H1 (cell line): ENCODE measurements around the gene TWIST2. TPM values are rescaled to one million over a fixed set of nuclear protein-coding genes. Genes with fewer than 3 reads are reported as not detected.

Experiments used
- CTCF ChIA-PET: fragments of 300-600 bp; sonication (Branson Sonifier 250); formaldehyde crosslinking; loops from one replicate; lab custom pipeline; 2021; ENCODE audit not compliant: partially characterized antibody; lab: Charles Lee
- POLR2A ChIA-PET: fragments of 300-600 bp; sonication (Branson Sonifier 250); formaldehyde crosslinking; loops from one replicate; lab custom pipeline; 2021; ENCODE audit warnings: inconsistent platforms; ENCODE audit not compliant: partially characterized antibody; lab: Charles Lee
- DNase-seq, 2 experiments: peaks; one replicate each; pipeline versions ENCODE4 v3.0.0 to v3.0.0-alpha.2; 2010 to 2022; ENCODE audit warnings: low spot score in 2 of 2, low read depth in 1 of 2, mixed read lengths in 1 of 2
- FAIRE-seq: peaks from 2 replicates; lab custom pipeline; 2011; peaks lifted over from hg19 to GRCh38; lab: Jason Lieb, UNC
- H2AFZ ChIP-seq: 2 replicates; pipeline ENCODE4 v1.8.1; 2012; ENCODE audit warnings: low read length, inconsistent platforms
- H2AK5ac ChIP-seq: 2 replicates; pipeline ENCODE4 v1.6.1; 2013; ENCODE audit warnings: low read depth, low read length
- H2BK120ac ChIP-seq: replicated peaks from 2 replicates; pipeline ENCODE3; 2013; ENCODE audit warnings: low read depth, low read length, inconsistent platforms
- H2BK12ac ChIP-seq: 2 replicates; pipeline ENCODE4 v1.6.1; 2013; ENCODE audit warnings: low read depth, low read length
- H2BK15ac ChIP-seq: 2 replicates; pipeline ENCODE4 v1.6.1; 2013; ENCODE audit warnings: low read length
- H2BK20ac ChIP-seq: 2 replicates; pipeline ENCODE4 v1.6.1; 2013; ENCODE audit warnings: low read length
- H2BK5ac ChIP-seq: 2 replicates; pipeline ENCODE4 v1.6.1; 2013; ENCODE audit warnings: low read depth, low read length
- H3K14ac ChIP-seq: 2 replicates; pipeline ENCODE4 v1.6.1; 2013; ENCODE audit warnings: inconsistent platforms; ENCODE audit not compliant: insufficient read length
- H3K18ac ChIP-seq: 2 replicates; pipeline ENCODE4 v1.6.1; 2013; ENCODE audit warnings: low read length; ENCODE audit errors: extremely low read depth
- H3K23ac ChIP-seq: 2 replicates; pipeline ENCODE4 v1.6.1; 2013; ENCODE audit warnings: inconsistent platforms; ENCODE audit not compliant: insufficient read length
- H3K23me2 ChIP-seq: 2 replicates; pipeline ENCODE4 v1.6.1; 2013; ENCODE audit warnings: low read depth, low read length
- H3K27ac ChIP-seq: 2 replicates; pipeline ENCODE4 v1.6.1; 2011; ENCODE audit warnings: low read depth, low read length, inconsistent platforms
- H3K27me3 ChIP-seq, 4 experiments: replicated peaks in 1 of 4; 1 replicate in 1 of 4; 2 replicates in 3 of 4; pipeline versions ENCODE4 v1.6.1 to v1.8.1; 2011 to 2013; ENCODE audit warnings: low read length in 3 of 4, mild to moderate bottlenecking in 3 of 4, inconsistent platforms in 2 of 4, mixed read lengths in 2 of 4, moderate library complexity in 1 of 4; ENCODE audit not compliant: control insufficient read depth in 3 of 4, insufficient read depth in 3 of 4; ENCODE audit errors: extremely low read depth in 1 of 4
- H3K36me3 ChIP-seq, 4 experiments: 2 replicates each; pipeline versions ENCODE4 v1.6.1 to v1.8.1; 2011 to 2013; ENCODE audit warnings: mild to moderate bottlenecking in 4 of 4, low read length in 3 of 4, moderate library complexity in 2 of 4, control low read depth in 1 of 4, inconsistent platforms in 1 of 4; ENCODE audit not compliant: insufficient read depth in 4 of 4, control insufficient read depth in 2 of 4
- H3K4ac ChIP-seq: replicated peaks from 2 replicates; pipeline ENCODE3; 2013; ENCODE audit warnings: low read length, low read depth, mixed read lengths, inconsistent platforms; ENCODE audit not compliant: insufficient read length
- H3K4me1 ChIP-seq, 4 experiments: replicated peaks in 1 of 4; 1 replicate in 1 of 4; 2 replicates in 3 of 4; pipeline versions ENCODE4 v1.6.1 to v1.8.1; 2011 to 2013; ENCODE audit warnings: low read length in 3 of 4, inconsistent platforms in 2 of 4, mixed read lengths in 1 of 4; ENCODE audit not compliant: insufficient read depth in 4 of 4, control insufficient read depth in 3 of 4
- H3K4me2 ChIP-seq, 2 experiments: 2 replicates each; pipeline versions ENCODE4 v1.6.1 to v1.8.1; 2011 to 2013; ENCODE audit warnings: low read depth in 2 of 2, low read length in 2 of 2, control low read depth in 1 of 2, inconsistent platforms in 1 of 2, mild to moderate bottlenecking in 1 of 2; ENCODE audit not compliant: insufficient read depth in 1 of 2
- H3K4me3 ChIP-seq, 4 experiments: fragments of 200-600, 300-600 bp in 1 of 4; sonication (generic), shearing (Covaris generic), sonication (Bioruptor Twin) in 1 of 4; 2 replicates each; pipeline versions ENCODE4 v1.5.1 to v1.8.1; 2011 to 2016; ENCODE audit warnings: low read length in 4 of 4, low read depth in 3 of 4, control low read depth in 2 of 4, inconsistent platforms in 2 of 4, mild to moderate bottlenecking in 2 of 4, mixed read lengths in 1 of 4, moderate library complexity in 1 of 4; ENCODE audit not compliant: insufficient read depth in 2 of 4; ENCODE audit errors: extremely low read depth in 1 of 4
- H3K56ac ChIP-seq: replicated peaks from 2 replicates; pipeline ENCODE3; 2013; ENCODE audit warnings: low read depth, mild to moderate bottlenecking, mixed read lengths, low read length, inconsistent platforms; ENCODE audit not compliant: insufficient read length
- H3K79me1 ChIP-seq: 2 replicates; pipeline ENCODE4 v1.6.1; 2013; ENCODE audit warnings: low read depth, low read length, control low read depth
- H3K79me2 ChIP-seq, 2 experiments: 2 replicates each; pipeline versions ENCODE4 v1.6.1 to v1.8.1; 2012 to 2013; ENCODE audit warnings: low read length in 2 of 2, mild to moderate bottlenecking in 2 of 2, inconsistent platforms in 1 of 2; ENCODE audit not compliant: insufficient read depth in 2 of 2, control insufficient read depth in 1 of 2
- H3K9ac ChIP-seq, 4 experiments: replicated peaks in 1 of 4; 1 replicate in 1 of 4; 2 replicates in 3 of 4; pipeline versions ENCODE4 v1.6.1 to v1.8.1; 2011 to 2013; ENCODE audit warnings: low read depth in 3 of 4, low read length in 3 of 4, control low read depth in 2 of 4, mild to moderate bottlenecking in 2 of 4, moderate library complexity in 2 of 4, inconsistent platforms in 1 of 4; ENCODE audit errors: extremely low read depth in 1 of 4
- H3K9me3 ChIP-seq, 2 experiments: 2 replicates each; pipeline versions ENCODE4 v1.6.1 to v1.8.1; 2012 to 2013; ENCODE audit warnings: mild to moderate bottlenecking in 2 of 2, moderate library complexity in 2 of 2, control low read depth in 1 of 2, inconsistent platforms in 1 of 2, low read depth in 1 of 2, low read length in 1 of 2, mixed read lengths in 1 of 2; ENCODE audit not compliant: insufficient read depth in 2 of 2
- H4K20me1 ChIP-seq, 2 experiments: replicated peaks in 1 of 2; 2 replicates each; pipeline versions ENCODE3 to v1.8.1; 2011 to 2013; ENCODE audit warnings: inconsistent platforms in 2 of 2, low read length in 2 of 2, mild to moderate bottlenecking in 1 of 2; ENCODE audit not compliant: insufficient read depth in 2 of 2, control insufficient read depth in 1 of 2
- H4K5ac ChIP-seq: 2 replicates; pipeline ENCODE4 v1.6.1; 2013; ENCODE audit warnings: low read length, low read depth, mixed read lengths, inconsistent platforms; ENCODE audit not compliant: insufficient read length
- H4K8ac ChIP-seq: 2 replicates; pipeline ENCODE4 v1.8.0; 2013; ENCODE audit warnings: mild to moderate bottlenecking, moderate library complexity, low read length, inconsistent platforms; ENCODE audit not compliant: insufficient read depth; ENCODE audit errors: extremely low read depth
- H4K91ac ChIP-seq: replicated peaks from 2 replicates; pipeline ENCODE3; 2013; ENCODE audit warnings: low read length, mixed read lengths, inconsistent platforms; ENCODE audit not compliant: insufficient read length
- CTBP2 ChIP-seq: IDR thresholded peaks from 2 replicates; pipeline ENCODE4 v1.7.0; 2011; ENCODE audit warnings: borderline replicate concordance, mild to moderate bottlenecking, moderate library complexity, mixed read lengths, low read length; ENCODE audit not compliant: insufficient read depth, insufficient read length
- EP300 ChIP-seq, 2 experiments: IDR thresholded peaks; 1 replicate in 1 of 2; 2 replicates in 1 of 2; pipeline ENCODE4 v1.6.1; 2011 to 2012; ENCODE audit warnings: low read depth in 2 of 2, low read length in 2 of 2, mild to moderate bottlenecking in 2 of 2, borderline replicate concordance in 1 of 2, inconsistent platforms in 1 of 2, moderate library complexity in 1 of 2
- FOSL1 ChIP-seq: IDR thresholded peaks from 2 replicates; pipeline ENCODE4 v1.6.1; 2011; ENCODE audit warnings: mild to moderate bottlenecking, low read depth, low read length, moderate library complexity; ENCODE audit not compliant: insufficient read depth
- MAFK ChIP-seq: IDR thresholded peaks from 2 replicates; pipeline ENCODE4 v1.6.1; 2012; ENCODE audit warnings: low read depth, mild to moderate bottlenecking, improper control_type of control experiment, low read length
- RBBP5 ChIP-seq: IDR thresholded peaks from 2 replicates; pipeline ENCODE4 v1.7.1; 2012; ENCODE audit warnings: low read depth, mild to moderate bottlenecking, inconsistent platforms, low read length, moderate library complexity, borderline replicate concordance
- SP1 ChIP-seq: IDR thresholded peaks from 2 replicates; pipeline ENCODE4 v1.6.1; 2011; ENCODE audit warnings: low read depth, low read length
- TAF7 ChIP-seq: optimal IDR thresholded peaks from 2 replicates; pipeline ENCODE3; 2011; ENCODE audit warnings: low read depth, mild to moderate bottlenecking, inconsistent platforms, low read length, moderate library complexity, borderline replicate concordance
- WGBS, 2 experiments: shearing (Covaris generic) in 1 of 2; methylation state at CpG; one replicate each; pipeline versions ENCODE4 v1.1.6 to v1.1.7; 2013 to 2015; ENCODE audit warnings: low lambda C conversion rate in 2 of 2, mixed read lengths in 2 of 2, inconsistent platforms in 1 of 2, low coverage in 1 of 2, missing lambda C conversion rate in 1 of 2; ENCODE audit not compliant: insufficient replicate concordance in 2 of 2, insufficient coverage in 1 of 2, insufficient read length in 1 of 2; ENCODE audit errors: extremely low coverage in 1 of 2, missing lambda C conversion rate in 1 of 2; 5-methylcytosine and 5-hydroxymethylcytosine counted together
- polyA plus RNA-seq, 7 experiments: library from polyadenylated mRNA; depleted of rRNA in 3 of 7; stranded (reverse) in 5 of 7; unstranded in 2 of 7; fragments of >200 nt in 5 of 7; fragments of 200-250 nt in 2 of 7; gene quantifications; 1 replicate in 5 of 7; 2 replicates in 1 of 7; 4 replicates in 1 of 7; pipeline versions ENCODE4 v1.2.1 to v1.2.3, GENCODE V29; 2011 to 2013; ENCODE audit warnings: missing spikeins in 2 of 7, mixed read lengths in 2 of 7
- total RNA-seq: library from RNA; stranded (reverse); fragmentation: NEBNext Ultra II Directional; extraction: Animal tissue kit (Norgen Biotek cat#: 25700); gene quantifications from 2 replicates; pipeline ENCODE4 v1.2.1, GENCODE V29; 2021
- TF ChIP-seq, protein P1 (sequence below): IDR thresholded peaks from 2 replicates; pipeline ENCODE4 v1.6.1; 2012; ENCODE audit warnings: inconsistent platforms

Gene TWIST2
- total and polyA plus RNA-seq, 2 of the 8 experiments (the other 6 are each of a cell fraction or from before 2014, with no cell fraction given) = 2.6 to 4.3 TPM

DNA sequence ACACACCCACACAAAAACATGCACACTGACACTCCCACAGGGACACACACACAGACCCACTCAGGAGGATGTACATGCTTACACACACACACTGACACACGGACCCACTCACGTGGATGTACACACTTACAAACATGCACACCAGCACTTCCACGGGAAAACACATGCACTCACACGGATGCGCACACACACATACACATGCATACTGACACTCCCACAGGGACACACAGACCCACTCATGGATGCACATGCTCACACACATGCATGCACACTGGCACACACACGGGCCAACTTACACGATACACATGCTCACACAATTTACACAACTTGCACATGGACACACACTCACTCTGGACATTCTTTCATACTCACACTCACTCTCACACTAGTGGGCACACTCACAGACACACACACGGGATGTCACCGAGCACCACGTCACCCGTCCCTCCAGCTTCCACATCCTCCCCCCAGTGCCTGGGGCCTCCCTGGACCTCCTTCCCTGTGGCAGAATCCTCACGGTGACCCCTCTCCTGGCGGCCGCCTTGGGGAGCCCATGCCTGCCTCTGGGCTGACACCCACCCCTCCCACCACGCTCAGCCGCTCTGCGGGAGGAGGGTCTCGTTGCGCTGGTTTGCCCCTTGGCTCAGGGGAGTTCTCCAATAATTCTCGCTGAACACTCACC lies 58.5 kb downstream of the TWIST2 start:
- no peaks in the 10 kb centered on the region for H3K79me2 ChIP-seq
- no peak overlapping the region for H3K4me3 ChIP-seq
- no peaks in the 10 kb centered on the region for H3K79me1 ChIP-seq
- no peak overlapping the region for H3K14ac ChIP-seq
- TF ChIP-seq CTBP2 (no peak), EP300 (IDR thresholded peaks at IDR 0.05; ENCODE audit: borderline replicate concordance in 1 of 2, low read depth in 2 of 2, low read length in 2 of 2) (no peak), RBBP5 (no peak), MAFK (no peak), FOSL1 (no peak), SP1 (no peak), TAF7 (no peak)
- TF ChIP-seq, protein P1, sequence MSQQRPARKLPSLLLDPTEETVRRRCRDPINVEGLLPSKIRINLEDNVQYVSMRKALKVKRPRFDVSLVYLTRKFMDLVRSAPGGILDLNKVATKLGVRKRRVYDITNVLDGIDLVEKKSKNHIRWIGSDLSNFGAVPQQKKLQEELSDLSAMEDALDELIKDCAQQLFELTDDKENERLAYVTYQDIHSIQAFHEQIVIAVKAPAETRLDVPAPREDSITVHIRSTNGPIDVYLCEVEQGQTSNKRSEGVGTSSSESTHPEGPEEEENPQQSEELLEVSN = no peak
- WGBS, 2 experiments = 91% methylated on average over 20 of the region's 20 CpGs; no CpG with 5 or more reads in 1 of the 2 experiments
- H2BK20ac ChIP-seq = no peak overlapping the region
- no peak overlapping the region for H3K18ac ChIP-seq
- no peak overlapping the region; the same call in 1 of the 2 replicates for H2AK5ac ChIP-seq
- H3K4me2 ChIP-seq = no peak overlapping the region
- ChIA-PET CTCF (no interaction called here), POLR2A (no interaction called here)
- H3K9ac ChIP-seq = no peak overlapping the region
- no peak overlapping the region for H2BK15ac ChIP-seq
- H4K91ac ChIP-seq = no peak overlapping the region
- no peaks in the 10 kb centered on the region for H3K27me3 ChIP-seq
- peaks cover 40% of the 10 kb centered on the region; the same call in 1 of the 2 replicates for H3K23me2 ChIP-seq
- no peak overlapping the region; the same call in 1 of the 2 replicates for H3K27ac ChIP-seq
- no peak for FAIRE-seq
- peaks cover 0 to 4% (median 1%) of the 10 kb centered on the region in 4 experiments; a peak in 2 of 7 replicates for H3K4me1 ChIP-seq
- H4K20me1 ChIP-seq = peaks cover 0 to 23% of the 10 kb centered on the region in 2 experiments
- H3K56ac ChIP-seq = no peak overlapping the region
- H2BK120ac ChIP-seq = no peak overlapping the region
- no peak overlapping the region for H2AFZ ChIP-seq
- H3K23ac ChIP-seq = no peak overlapping the region
- no peak overlapping the region for H4K8ac ChIP-seq
- H3K4ac ChIP-seq = no peak overlapping the region
- no peak overlapping the region for H2BK5ac ChIP-seq
- no peaks in the 10 kb centered on the region for H3K9me3 ChIP-seq
- no peaks in the 10 kb centered on the region; a peak in 1 of 8 replicates for H3K36me3 ChIP-seq
- 0 out of 2 replicates have a peak overlapping the region, but pooled peaks have one; percentile 23 for H2BK12ac ChIP-seq
- H4K5ac ChIP-seq = no peak overlapping the region
- no peak for DNase-seq
